A673 (cell line): ENCODE data around the gene ACADVL. TPM values are rescaled to one million over a fixed set of nuclear protein-coding genes. Genes with fewer than 3 reads are reported as not detected.

Experiments used
- BruUV-seq: library from RNA; stranded (reverse); fragments of 400-500 nt; replicated peaks from 2 replicates; lab custom pipeline; 2021; lab: Mats Ljungman, UMichigan
- CTCF ChIA-PET: fragments of 300-600 bp; sonication (Branson Sonifier 250); formaldehyde crosslinking; loops from one replicate; lab custom pipeline; 2022; ENCODE audit warnings: antibody characterized with exemption; lab: Charles Lee
- POLR2A ChIA-PET: fragments of 300-600 bp; sonication (Branson Sonifier 250); formaldehyde crosslinking; loops from one replicate; lab custom pipeline; 2022; ENCODE audit warnings: antibody characterized with exemption; ENCODE audit not compliant: low non-redundant PET; lab: Charles Lee
- DNase-seq: peaks from one replicate; pipeline ENCODE4 v3.0.0-alpha.2; 2015; ENCODE audit warnings: low spot score
- H3K27ac ChIP-seq: fragments of 200-600 bp; sonication (generic); 2 replicates; pipeline ENCODE4 v1.5.1; 2016; ENCODE audit warnings: mixed run types, low read depth, mild to moderate bottlenecking, mixed read lengths, antibody characterized with exemption, low read length; ENCODE audit not compliant: poor library complexity, severe bottlenecking
- H3K27me3 ChIP-seq: fragments of 200-600 bp; sonication (generic); replicated peaks from 2 replicates; pipeline ENCODE4 v1.6.1; 2017; ENCODE audit warnings: mixed run types, low read depth, mild to moderate bottlenecking, mixed read lengths, antibody characterized with exemption, low read length; ENCODE audit not compliant: insufficient read depth, poor library complexity
- H3K36me3 ChIP-seq: fragments of 200-600 bp; sonication (generic); 2 replicates; pipeline ENCODE4 v1.6.1; 2016; ENCODE audit warnings: mixed run types, mild to moderate bottlenecking, mixed read lengths, antibody characterized with exemption, low read length; ENCODE audit not compliant: insufficient read depth, poor library complexity, severe bottlenecking
- H3K4me1 ChIP-seq: fragments of 200-600 bp; sonication (generic); 2 replicates; pipeline ENCODE4 v1.6.1; 2017; ENCODE audit warnings: mixed run types, mild to moderate bottlenecking, mixed read lengths, antibody characterized with exemption, low read length; ENCODE audit not compliant: insufficient read depth, poor library complexity, severe bottlenecking
- H3K4me3 ChIP-seq: fragments of 200-600 bp; sonication (generic); 2 replicates; pipeline ENCODE4 v1.5.1; 2016; ENCODE audit warnings: low read depth, mixed run types, mild to moderate bottlenecking, mixed read lengths, low read length; ENCODE audit not compliant: poor library complexity, severe bottlenecking
- H3K9me3 ChIP-seq: fragments of 200-600 bp; sonication (generic); 2 replicates; pipeline ENCODE4 v1.6.1; 2016; ENCODE audit warnings: mixed run types, low read depth, mild to moderate bottlenecking, mixed read lengths, antibody characterized with exemption, low read length; ENCODE audit not compliant: poor library complexity, severe bottlenecking
- CTCF ChIP-seq: fragments of 300-800, 200-600 bp; sonication (generic); conservative IDR thresholded peaks from 2 replicates; pipeline ENCODE4 v1.5.1; 2017; ENCODE audit warnings: low read depth, mild to moderate bottlenecking, antibody characterized with exemption, low read length, moderate library complexity, mixed read lengths
- EZH2 ChIP-seq: fragments of 200-600 bp; sonication (generic); IDR thresholded peaks from 2 replicates; pipeline ENCODE4 v1.6.1; 2017; ENCODE audit warnings: borderline replicate concordance, low read depth, mild to moderate bottlenecking, mixed read lengths, antibody characterized with exemption, low read length; ENCODE audit not compliant: poor library complexity, severe bottlenecking
- intact Hi-C: fragments of 100-400 bp; cut with micrococcal nuclease; formaldehyde crosslinking; loops from one replicate; pipeline ENCODE4 v1.10.0; 2022; ENCODE audit not compliant: unreplicated experiment
- total RNA-seq: library from RNA; stranded (reverse); gene quantifications from 2 replicates; pipeline ENCODE4 v1.2.3, GENCODE V29; 2021

Gene ACADVL
- total RNA-seq, 1 experiment from 2014 or later = 425 TPM

DNA sequence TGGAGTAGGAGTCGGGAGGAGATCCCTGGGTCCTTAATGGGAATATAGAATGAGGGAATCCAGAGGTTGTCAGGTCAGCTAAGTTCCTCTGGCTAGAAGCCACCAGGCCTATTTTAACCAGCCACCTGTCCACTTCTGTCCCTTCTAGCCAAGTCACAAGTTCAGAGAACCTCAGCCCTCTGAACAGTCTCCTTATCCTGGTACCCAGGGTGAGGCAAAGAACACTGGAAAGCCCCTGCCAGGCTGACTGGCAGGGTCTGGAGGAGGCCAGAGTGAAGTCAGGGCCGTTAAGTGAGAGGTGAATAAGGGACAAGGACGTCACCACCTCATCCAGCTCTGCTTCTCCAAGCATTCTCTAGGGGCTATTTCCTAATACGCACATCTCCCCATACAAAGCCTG, 29.1 kb downstream of the ACADVL start:
- intact Hi-C loops = no loop called here
- H3K27me3 ChIP-seq = no peaks in the 10 kb centered on the region
- no peaks in the 10 kb centered on the region for H3K9me3 ChIP-seq
- ChIA-PET POLR2A (no interaction called here), CTCF (interaction anchor here (1.2 kb wide), 1 partner anchor 312 kb away, joined by 3 read pairs; no protein-coding TSS in a partner anchor)
- no peak for TF ChIP-seq EZH2
- no peak for TF ChIP-seq CTCF
- BruUV-seq = no TSS peak
- H3K27ac ChIP-seq = peak overlapping the region; percentile 47
- no peak overlapping the region for H3K4me3 ChIP-seq
- peaks cover 17% of the 10 kb centered on the region for H3K4me1 ChIP-seq
- DNase-seq = no peak
- peaks cover 30% of the 10 kb centered on the region for H3K36me3 ChIP-seq

- CTCF ChIA-PET = interaction anchor here (1.2 kb wide), 1 partner anchor 311 kb away, joined by 3 read pairs; no protein-coding TSS in a partner anchor
Measured at GRCh38 chr17:7249214-7249613, 29.5 kb downstream of the ACADVL start.

GRCh38 chr17:7249830-7250229, 30.1 kb downstream of the ACADVL start:
- peak overlapping the region; percentile 74 for H3K4me3 ChIP-seq
- peak overlapping the region; percentile 98 for H3K27ac ChIP-seq
- H3K4me1 ChIP-seq = peaks cover 17% of the 10 kb centered on the region
- intact Hi-C loops = loop anchor here (5.0 kb wide), 1 partner anchor 57 kb away; the partner anchor contains the start of gene EIF5A
- H3K27me3 ChIP-seq = no peaks in the 10 kb centered on the region
- DNase-seq = no peak
- no peak for TF ChIP-seq CTCF
- TF ChIP-seq EZH2 = no peak
- BruUV-seq = no TSS peak
- H3K36me3 ChIP-seq = peaks cover 28% of the 10 kb centered on the region
- no peaks in the 10 kb centered on the region for H3K9me3 ChIP-seq
- CTCF ChIA-PET = interaction anchor here (0.6 kb wide), 1 partner anchor 15 kb away, joined by 3 read pairs; no protein-coding TSS in a partner anchor
- POLR2A ChIA-PET = no interaction called here

More at GRCh38 chr17:7249214-7249613, 29.5 kb downstream of the ACADVL start:
- peak overlapping the region; percentile 47 for H3K27ac ChIP-seq
- intact Hi-C loops = no loop called here
- peaks cover 28% of the 10 kb centered on the region for H3K36me3 ChIP-seq
- peaks cover 17% of the 10 kb centered on the region for H3K4me1 ChIP-seq
- H3K9me3 ChIP-seq = no peaks in the 10 kb centered on the region
- no peak for DNase-seq
- H3K4me3 ChIP-seq = no peak overlapping the region
- H3K27me3 ChIP-seq = no peaks in the 10 kb centered on the region
- TF ChIP-seq EZH2 (no peak), CTCF (no peak)
- POLR2A ChIA-PET = no interaction called here
- no TSS peak for BruUV-seq
